Loucy (cell line): Measurements from ENCODE around the gene TMC3.

Source experiments
- CTCF ChIP-seq: fragments of 200-600 bp; sonication (generic); conservative IDR thresholded peaks from 2 replicates; pipeline ENCODE4 v1.5.1; 2014; ENCODE audit warnings: mild to moderate bottlenecking, antibody characterized with exemption, low read length
- EZH2phosphoT487 ChIP-seq: fragments of 200-600 bp; IDR thresholded peaks from 2 replicates; pipeline ENCODE4 v1.6.1; 2018; ENCODE audit warnings: antibody characterized with exemption, mild to moderate bottlenecking, moderate library complexity, borderline replicate concordance

DNA sequence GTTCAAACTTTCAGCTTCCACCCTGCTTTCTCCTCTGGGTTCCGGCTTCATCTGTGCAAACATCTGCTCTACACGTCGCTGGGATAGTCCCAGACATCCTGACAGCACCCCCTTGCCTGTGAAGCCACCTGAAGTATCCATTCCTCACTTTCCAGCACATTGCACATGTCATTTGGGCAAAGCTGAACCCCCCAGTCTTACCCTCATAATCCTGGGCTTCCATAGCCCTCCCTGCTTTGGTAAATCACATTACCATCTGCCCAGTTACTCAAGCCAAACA lies 92.6 kb downstream of the TMC3 start:
- TF ChIP-seq CTCF (no peak), EZH2phosphoT487 (no peak)
